HFFc6 (cell line): ENCODE data around the gene CPNE4. TPM values are rescaled to one million over a fixed set of nuclear protein-coding genes. Genes with fewer than 3 reads are reported as not detected.

Experiments used
- DNase-seq: peaks from one replicate; pipeline ENCODE4 v3.0.0-alpha.2; 2018
- H3K27ac Mint-ChIP-seq: 2 replicates; pipeline ENCODE4 v1.8.0; 2020; ENCODE audit warnings: mild to moderate bottlenecking, mixed read lengths
- H3K27me3 Mint-ChIP-seq: 2 replicates; pipeline ENCODE4 v1.8.0; 2021; ENCODE audit warnings: mild to moderate bottlenecking, moderate library complexity, mixed read lengths; ENCODE audit not compliant: insufficient read depth
- H3K36me3 Mint-ChIP-seq: 2 replicates; pipeline ENCODE4 v1.8.0; 2021; ENCODE audit warnings: low read depth, mixed read lengths
- H3K4me1 Mint-ChIP-seq: 2 replicates; pipeline ENCODE4 v1.8.0; 2020; ENCODE audit warnings: low read depth, mixed read lengths
- H3K4me3 Mint-ChIP-seq: 2 replicates; pipeline ENCODE4 v1.8.0; 2020; ENCODE audit warnings: mild to moderate bottlenecking, moderate library complexity, mixed read lengths
- H3K9me3 Mint-ChIP-seq: 2 replicates; pipeline ENCODE4 v1.8.0; 2020; ENCODE audit warnings: mild to moderate bottlenecking, mixed read lengths
- CTCF ChIP-seq: fragments of 200-600 bp; sonication (generic); IDR thresholded peaks from 2 replicates; pipeline ENCODE4 v1.5.0; 2021; ENCODE audit warnings: antibody characterized with exemption, mild to moderate bottlenecking
- total RNA-seq, 6 experiments: library from RNA; stranded (reverse); fragmentation: NEBNext Ultra II Directional; extraction: Animal tissue kit (Norgen Biotek cat#: 25700); gene quantifications; 2 replicates in 1 of 6; 3 replicates in 5 of 6; pipeline ENCODE4 v1.2.3, GENCODE V29; 2021

Gene CPNE4
- total RNA-seq, 6 experiments from 2014 or later = not detected

GRCh38 chr3:131669600-131669999 lies 365.2 kb downstream of the CPNE4 start:
- no peaks in the 10 kb centered on the region for H3K36me3 Mint-ChIP-seq
- no peaks in the 10 kb centered on the region; the same call in 1 of the 2 replicates for H3K9me3 Mint-ChIP-seq
- H3K27ac Mint-ChIP-seq = no peak overlapping the region
- no peak for TF ChIP-seq CTCF
- H3K4me3 Mint-ChIP-seq = no peak overlapping the region
- no peaks in the 10 kb centered on the region for H3K4me1 Mint-ChIP-seq
- no peak for DNase-seq
- peaks cover 6% of the 10 kb centered on the region; the same call in 1 of the 2 replicates for H3K27me3 Mint-ChIP-seq

- H3K4me3 Mint-ChIP-seq = no peak overlapping the region
- peaks cover 7% of the 10 kb centered on the region; the same call in 1 of the 2 replicates for H3K4me1 Mint-ChIP-seq
- no peak overlapping the region for H3K27ac Mint-ChIP-seq
- H3K27me3 Mint-ChIP-seq = peaks cover 2% of the 10 kb centered on the region; the same call in 1 of the 2 replicates
- TF ChIP-seq CTCF = no peak
- no peaks in the 10 kb centered on the region; the same call in 1 of the 2 replicates for H3K36me3 Mint-ChIP-seq
- DNase-seq = no peak
- no peaks in the 10 kb centered on the region; the same call in 1 of the 2 replicates for H3K9me3 Mint-ChIP-seq
Measured at GRCh38 chr3:131658771-131659170, 376.0 kb downstream of the CPNE4 start.

GRCh38 chr3:131658115-131658514 lies 376.7 kb downstream of the CPNE4 start:
- no peaks in the 10 kb centered on the region; the same call in 1 of the 2 replicates for H3K9me3 Mint-ChIP-seq
- DNase-seq = no peak
- H3K27me3 Mint-ChIP-seq = peaks cover 2% of the 10 kb centered on the region; the same call in 1 of the 2 replicates
- H3K27ac Mint-ChIP-seq = no peak overlapping the region
- no peak overlapping the region for H3K4me3 Mint-ChIP-seq
- H3K4me1 Mint-ChIP-seq = peaks cover 7% of the 10 kb centered on the region; the same call in 1 of the 2 replicates
- H3K36me3 Mint-ChIP-seq = no peaks in the 10 kb centered on the region; the same call in 1 of the 2 replicates
- TF ChIP-seq CTCF = no peak

GRCh38 chr3:131655070-131655690 lies 379.6 kb downstream of the CPNE4 start:
- H3K4me1 Mint-ChIP-seq = peaks cover 7% of the 10 kb centered on the region; the same call in 1 of the 2 replicates
- TF ChIP-seq CTCF = no peak
- no peak overlapping the region for H3K4me3 Mint-ChIP-seq
- H3K9me3 Mint-ChIP-seq = no peaks in the 10 kb centered on the region
- H3K36me3 Mint-ChIP-seq = no peaks in the 10 kb centered on the region
- no peak overlapping the region for H3K27ac Mint-ChIP-seq
- H3K27me3 Mint-ChIP-seq = peaks cover 2% of the 10 kb centered on the region; the same call in 1 of the 2 replicates
- no peak for DNase-seq

- Mint-ChIP-seq H3K36me3 (no peaks in the 10 kb centered on the region), H3K4me1 (no peaks in the 10 kb centered on the region), H3K27ac (no peak overlapping the region), H3K9me3 (no peaks in the 10 kb centered on the region), H3K4me3 (no peak overlapping the region), H3K27me3 (no peaks in the 10 kb centered on the region)
- TF ChIP-seq CTCF = no peak
- no peak for DNase-seq
Measured at GRCh38 chr3:131645638-131646037, 389.2 kb downstream of the CPNE4 start.
